WTC11 (cell line): ENCODE results near the gene LUC7L3.

ENCODE experiments used
- CTCF ChIP-seq: fragments of 200-600 bp; IDR thresholded peaks from 2 replicates; pipeline ENCODE4 v1.8.0; 2022; ENCODE audit warnings: antibody characterized with exemption
- IRF2 ChIP-seq: sonication (generic); formaldehyde crosslinking; IDR thresholded peaks from 2 replicates; pipeline ENCODE4 v1.8.0; 2022; ENCODE audit warnings: low read depth, missing genetic modification reagents, borderline replicate concordance
- MLX ChIP-seq: sonication (generic); formaldehyde crosslinking; IDR thresholded peaks from 2 replicates; pipeline ENCODE4 v1.8.1; 2023; ENCODE audit warnings: mild to moderate bottlenecking, missing genetic modification reagents, moderate library complexity
- OVOL2 ChIP-seq: fragments of 250-450 bp; sonication (Bioruptor Pico); IDR thresholded peaks from 2 replicates; pipeline ENCODE4 v1.9.0; 2021; ENCODE audit warnings: mild to moderate bottlenecking, borderline replicate concordance
- SMAD4 ChIP-seq: sonication (generic); formaldehyde crosslinking; IDR thresholded peaks from 2 replicates; pipeline ENCODE4 v1.8.0; 2022; ENCODE audit warnings: mild to moderate bottlenecking, missing genetic modification reagents
- ZBTB43 ChIP-seq: sonication (generic); formaldehyde crosslinking; IDR thresholded peaks from 2 replicates; pipeline ENCODE4 v1.8.1; 2023; ENCODE audit warnings: mild to moderate bottlenecking, missing genetic modification reagents

GRCh38 chr17:50767030-50767429 lies 47.6 kb downstream of the LUC7L3 start:
- TF ChIP-seq IRF2 (no peak), OVOL2 (no peak), MLX (CRISPR knock-in tag) (no peak), SMAD4 (no peak), ZBTB43 (no peak), CTCF (no peak)
